ENCODE measurements around the gene CRACDL. TPM values are rescaled to one million over a fixed set of nuclear protein-coding genes. Genes with fewer than 3 reads are reported as not detected.

Gene CRACDL
- polyA plus RNA-seq, 1 of the 3 experiments (the other 2 are of a cell fraction) = not detected

DNA sequence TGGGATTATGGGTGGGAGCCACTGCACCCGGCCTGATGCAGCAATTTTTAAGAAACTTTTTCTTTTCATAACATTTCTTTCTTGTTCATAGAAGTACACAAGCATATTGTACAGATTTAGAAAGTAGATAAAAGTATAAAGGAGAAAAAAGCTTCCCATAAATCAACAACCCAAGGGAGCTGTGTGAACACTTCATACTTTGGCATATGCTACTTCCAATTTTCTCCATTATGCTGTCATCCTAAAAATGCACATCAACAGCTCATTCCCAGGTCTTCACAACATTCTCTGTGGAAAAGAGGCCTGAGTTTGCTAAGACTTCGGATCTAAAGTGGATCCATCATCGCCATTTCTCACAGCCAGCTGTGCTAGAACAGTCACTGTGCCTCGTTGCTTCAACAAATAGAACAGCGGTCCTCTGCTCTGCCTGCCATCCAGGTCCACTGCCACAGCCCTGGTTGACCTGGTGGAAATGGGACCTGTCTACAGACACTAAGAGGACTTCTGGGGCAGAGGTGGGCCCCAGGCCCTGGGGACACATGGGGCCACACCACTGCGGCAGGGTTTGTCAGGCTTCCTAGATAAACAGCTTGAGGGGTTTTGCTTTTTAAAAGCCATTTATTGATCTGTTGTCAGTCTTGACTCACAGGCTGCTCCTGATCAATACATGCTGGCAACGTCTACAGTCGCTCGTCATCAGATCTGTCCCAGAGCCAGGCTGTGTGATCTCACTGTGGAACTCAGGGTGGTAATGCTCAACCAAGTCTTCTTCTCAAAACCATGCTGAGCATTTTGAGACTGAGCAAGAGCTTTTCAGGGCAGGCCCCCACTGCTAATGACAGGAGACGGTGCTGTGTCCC lies 132.4 kb downstream of the CRACDL start:
- CTCF ChIA-PET = interaction anchor here (1.0 to 1.7 kb wide), 3 partner anchors 8 to 154 kb away, joined by 4 to 5 read pairs (median 5); no protein-coding TSS in a partner anchor
- POLR2A ChIA-PET = no interaction called here

DNA sequence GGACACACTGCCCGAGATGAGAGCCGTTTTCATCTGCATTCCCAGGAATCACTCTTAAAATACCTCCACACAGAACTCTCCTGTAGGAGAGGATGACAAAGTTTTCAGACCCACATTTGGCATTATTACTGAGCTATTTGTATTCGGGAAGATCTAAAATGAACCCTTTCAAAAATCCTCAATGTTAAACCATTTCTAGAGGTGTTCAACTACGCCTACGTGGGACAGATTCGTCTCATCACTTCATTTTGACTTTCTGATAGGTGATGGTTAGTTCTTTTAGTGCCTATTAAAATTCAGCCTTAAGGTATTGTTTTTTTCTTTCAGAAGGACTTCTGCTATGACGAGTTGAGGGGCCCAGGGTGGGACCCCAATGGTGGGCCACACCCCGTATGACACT lies 133.7 kb downstream of the CRACDL start:
- Histone ChIP-seq H4K20me1 (ENCODE audit: insufficient read depth) (no peaks in the 10 kb centered on the region), H3K79me2 (ENCODE audit: insufficient read depth) (no peaks in the 10 kb centered on the region), H3F3A (replicated peaks; ENCODE audit: insufficient read depth) (no peaks in the 10 kb centered on the region), H3K9me3 (no peaks in the 10 kb centered on the region), H3K9me2 (no peaks in the 10 kb centered on the region), H3K9ac (no peak overlapping the region), H3K4me3 (ENCODE audit: low read depth in 2 of 2, low read length in 1 of 2) (no peak overlapping the region), H3K4me2 (no peak overlapping the region), H3K4me1 (ENCODE audit: control insufficient read depth in 1 of 2, insufficient read depth in 2 of 2, low read depth in 1 of 2, low read length in 1 of 2) (peaks cover 0 to 29% of the 10 kb centered on the region in 2 experiments; a peak in 2 of 4 replicates), H2AFZ (ENCODE audit: low read depth) (no peak overlapping the region), H3K36me3 (replicated peaks in 1 of 2; ENCODE audit: control insufficient read depth in 1 of 2, insufficient read depth in 2 of 2, low read length in 1 of 2) (no peaks in the 10 kb centered on the region), H3K27ac (ENCODE audit: low read depth in 2 of 2, low read length in 1 of 2) (no peak overlapping the region), H3K27me3 (ENCODE audit: insufficient read depth) (no peaks in the 10 kb centered on the region; the same call in 1 of the 2 replicates)
- TF ChIP-seq TEAD4 (IDR thresholded peaks at IDR 0.05; ENCODE audit: borderline replicate concordance, insufficient read depth) = no peak
- no peak for TF ChIP-seq RAD21 (IDR thresholded peaks at IDR 0.05; ENCODE audit: low read length)
- no peak for TF ChIP-seq NFIC (IDR thresholded peaks at IDR 0.05; ENCODE audit: borderline replicate concordance)
- TF ChIP-seq MEF2A (IDR thresholded peaks at IDR 0.05; ENCODE audit: borderline replicate concordance, low read depth) = no peak
- TF ChIP-seq CTCF (IDR thresholded peaks at IDR 0.05) = no peak
- no peak for TF ChIP-seq MAX (IDR thresholded peaks at IDR 0.05; ENCODE audit: low read depth)
- TF ChIP-seq, protein P1, sequence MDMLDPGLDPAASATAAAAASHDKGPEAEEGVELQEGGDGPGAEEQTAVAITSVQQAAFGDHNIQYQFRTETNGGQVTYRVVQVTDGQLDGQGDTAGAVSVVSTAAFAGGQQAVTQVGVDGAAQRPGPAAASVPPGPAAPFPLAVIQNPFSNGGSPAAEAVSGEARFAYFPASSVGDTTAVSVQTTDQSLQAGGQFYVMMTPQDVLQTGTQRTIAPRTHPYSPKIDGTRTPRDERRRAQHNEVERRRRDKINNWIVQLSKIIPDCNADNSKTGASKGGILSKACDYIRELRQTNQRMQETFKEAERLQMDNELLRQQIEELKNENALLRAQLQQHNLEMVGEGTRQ (IDR thresholded peaks at IDR 0.05; ENCODE audit: borderline replicate concordance, low read depth, low read length) = no peak
- no peak for TF ChIP-seq TCF12 (IDR thresholded peaks at IDR 0.05)
- CTCF ChIA-PET = no interaction called here
- POLR2A ChIA-PET = interaction anchor here (0.5 kb wide), 1 partner anchor 95 kb away, joined by 3 read pairs; no protein-coding TSS in a partner anchor
- no peak for DNase-seq
- 64% methylated on average over 8 of the region's 8 CpGs for WGBS (ENCODE audit: low lambda C conversion rate)

More for the DNA sequence above, 132.4 kb downstream of the CRACDL start:
- TF ChIP-seq SIN3A (IDR thresholded peaks at IDR 0.05; ENCODE audit: borderline replicate concordance, low read depth, low read length) = no peak
- TF ChIP-seq TEAD4 (IDR thresholded peaks at IDR 0.05; ENCODE audit: borderline replicate concordance, insufficient read depth) = no peak
- no peak for TF ChIP-seq TCF12 (IDR thresholded peaks at IDR 0.05)
- H3K4me2 ChIP-seq = no peak overlapping the region
- H3K27ac ChIP-seq (ENCODE audit: low read depth in 2 of 2, low read length in 1 of 2) = no peak overlapping the region
- no peaks in the 10 kb centered on the region for H4K20me1 ChIP-seq (ENCODE audit: insufficient read depth)
- H3K9me2 ChIP-seq = no peaks in the 10 kb centered on the region
- no peak for DNase-seq
- no peak overlapping the region for H3K9ac ChIP-seq
- no peaks in the 10 kb centered on the region; the same call in 1 of the 2 replicates for H3K27me3 ChIP-seq (ENCODE audit: insufficient read depth)
- peaks cover 0 to 30% of the 10 kb centered on the region in 2 experiments; a peak in 2 of 4 replicates for H3K4me1 ChIP-seq (ENCODE audit: control insufficient read depth in 1 of 2, insufficient read depth in 2 of 2, low read depth in 1 of 2, low read length in 1 of 2)
- no peaks in the 10 kb centered on the region for H3F3A ChIP-seq (replicated peaks; ENCODE audit: insufficient read depth)
- no peaks in the 10 kb centered on the region for H3K9me3 ChIP-seq
- no peak overlapping the region for H3K4me3 ChIP-seq (ENCODE audit: low read depth in 2 of 2, low read length in 1 of 2)
- no peaks in the 10 kb centered on the region for H3K79me2 ChIP-seq (ENCODE audit: insufficient read depth)
- H3K36me3 ChIP-seq (replicated peaks in 1 of 2; ENCODE audit: control insufficient read depth in 1 of 2, insufficient read depth in 2 of 2, low read length in 1 of 2) = no peaks in the 10 kb centered on the region
- 59% methylated on average over 7 of the region's 10 CpGs for WGBS (ENCODE audit: low lambda C conversion rate)
- H2AFZ ChIP-seq (ENCODE audit: low read depth) = no peak overlapping the region

Data from SK-N-SH (cell line).